Hepatocyte (in vitro differentiated cells): ENCODE data around the gene HEATR1. TPM values are rescaled to one million over a fixed set of nuclear protein-coding genes. Genes with fewer than 3 reads are reported as not detected.

Experiments
- DNase-seq: peaks from one replicate; pipeline ENCODE4 v3.0.0-alpha.2; 2016; ENCODE audit warnings: low spot score
- H2AFZ ChIP-seq: fragments of 200-600 bp; sonication (generic); 2 replicates; pipeline ENCODE4 v1.6.0; 2016; ENCODE audit warnings: antibody characterized with exemption, mild to moderate bottlenecking
- H3K27ac ChIP-seq: fragments of 200-600 bp; sonication (generic); 2 replicates; pipeline ENCODE4 v1.5.1; 2016; ENCODE audit warnings: mild to moderate bottlenecking
- H3K27me3 ChIP-seq: fragments of 200-600 bp; sonication (generic); 2 replicates; pipeline ENCODE4 v1.6.1; 2016
- H3K36me3 ChIP-seq: fragments of 200-600 bp; sonication (generic); replicated peaks from 2 replicates; pipeline ENCODE4 v1.5.1; 2016; ENCODE audit warnings: low read depth; ENCODE audit not compliant: insufficient read depth
- H3K4me1 ChIP-seq: fragments of 200-600 bp; sonication (generic); 2 replicates; pipeline ENCODE4 v1.5.1; 2016; ENCODE audit warnings: mild to moderate bottlenecking, moderate library complexity; ENCODE audit not compliant: insufficient read depth
- H3K4me2 ChIP-seq: fragments of 200-600 bp; sonication (generic); 2 replicates; pipeline ENCODE4 v1.6.0; 2016
- H3K4me3 ChIP-seq: fragments of 200-600 bp; sonication (generic); 2 replicates; pipeline ENCODE4 v1.5.1; 2016; ENCODE audit warnings: mild to moderate bottlenecking
- H3K79me2 ChIP-seq: fragments of 200-600 bp; sonication (generic); 2 replicates; pipeline ENCODE4 v1.6.0; 2017; ENCODE audit warnings: mild to moderate bottlenecking
- H3K9me2 ChIP-seq: fragments of 200-600 bp; sonication (generic); replicated peaks from 2 replicates; pipeline ENCODE4 v1.6.0; 2017; ENCODE audit warnings: mild to moderate bottlenecking; ENCODE audit not compliant: insufficient read depth
- H3K9me3 ChIP-seq: fragments of 200-600 bp; sonication (generic); 2 replicates; pipeline ENCODE4 v1.5.1; 2016; ENCODE audit warnings: low read depth, mild to moderate bottlenecking
- H4K20me1 ChIP-seq: fragments of 200-600 bp; sonication (generic); 2 replicates; pipeline ENCODE4 v1.6.0; 2016; ENCODE audit warnings: mild to moderate bottlenecking; ENCODE audit not compliant: insufficient read depth, poor library complexity, severe bottlenecking
- EZH2 ChIP-seq: fragments of 200-600 bp; sonication (generic); IDR thresholded peaks from 2 replicates; pipeline ENCODE4 v1.6.1; 2016; ENCODE audit warnings: antibody characterized with exemption, mild to moderate bottlenecking, borderline replicate concordance
- EZH2phosphoT487 ChIP-seq: fragments of 200-600 bp; sonication (generic); IDR thresholded peaks from one replicate; pipeline ENCODE4 v1.6.1; 2018; ENCODE audit warnings: antibody characterized with exemption, mild to moderate bottlenecking, low read depth, moderate library complexity; ENCODE audit not compliant: unreplicated experiment, severe bottlenecking
- WGBS: methylation state at CpG from one replicate; pipeline ENCODE4 v1.1.6; 2016; ENCODE audit warnings: low lambda C conversion rate; ENCODE audit errors: missing lambda C conversion rate; 5-methylcytosine and 5-hydroxymethylcytosine counted together
- polyA plus RNA-seq: library from polyadenylated mRNA; unstranded; fragments of >200 nt; fragmentation: Nextera tagmentation; extraction: Ambion mirVana; gene quantifications from 2 replicates; pipeline ENCODE4 v1.2.1, GENCODE V29; 2016
- total RNA-seq: library from RNA; depleted of rRNA; stranded (reverse); fragments of >200 nt; gene quantifications from 2 replicates; pipeline ENCODE4 v1.2.3, GENCODE V29; 2014
- TF ChIP-seq, protein P1 (sequence below): fragments of 200-600 bp; sonication (generic); IDR thresholded peaks from 2 replicates; pipeline ENCODE4 v1.5.1; 2016; ENCODE audit warnings: antibody characterized with exemption, mild to moderate bottlenecking; ENCODE audit not compliant: poor library complexity

HEATR1 gene
- total and polyA plus RNA-seq, 2 experiments from 2014 or later: 8.5 to 27.8 TPM

DNA sequence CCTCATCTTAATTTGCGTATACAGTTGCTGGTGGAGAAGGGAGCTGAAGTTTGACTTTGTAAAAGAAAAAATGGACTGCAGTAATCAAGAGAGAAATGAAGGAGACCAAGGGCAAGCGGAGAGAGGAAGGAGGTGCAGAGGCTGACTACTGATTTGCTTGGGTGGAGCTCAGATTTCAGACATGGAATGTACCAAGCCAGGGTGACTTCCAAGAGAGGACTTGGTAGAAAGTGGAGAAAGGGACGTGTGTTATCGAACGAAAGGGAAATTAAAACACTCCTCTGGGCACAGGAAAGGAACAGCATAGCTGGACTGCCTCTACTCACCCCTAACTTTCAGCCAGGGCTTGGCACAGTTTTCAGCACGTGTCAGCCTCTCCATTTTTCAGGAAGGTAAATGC lies 15.1 kb upstream of the HEATR1 start:
- H3K27me3 ChIP-seq: no peaks in the 10 kb centered on the region
- H2AFZ ChIP-seq: no peak overlapping the region
- no peak for DNase-seq
- 84% methylated on average over 6 of the region's 6 CpGs for WGBS
- H3K4me1 ChIP-seq: no peaks in the 10 kb centered on the region
- TF ChIP-seq EZH2phosphoT487 (no peak), EZH2 (no peak)
- TF ChIP-seq, protein P1, sequence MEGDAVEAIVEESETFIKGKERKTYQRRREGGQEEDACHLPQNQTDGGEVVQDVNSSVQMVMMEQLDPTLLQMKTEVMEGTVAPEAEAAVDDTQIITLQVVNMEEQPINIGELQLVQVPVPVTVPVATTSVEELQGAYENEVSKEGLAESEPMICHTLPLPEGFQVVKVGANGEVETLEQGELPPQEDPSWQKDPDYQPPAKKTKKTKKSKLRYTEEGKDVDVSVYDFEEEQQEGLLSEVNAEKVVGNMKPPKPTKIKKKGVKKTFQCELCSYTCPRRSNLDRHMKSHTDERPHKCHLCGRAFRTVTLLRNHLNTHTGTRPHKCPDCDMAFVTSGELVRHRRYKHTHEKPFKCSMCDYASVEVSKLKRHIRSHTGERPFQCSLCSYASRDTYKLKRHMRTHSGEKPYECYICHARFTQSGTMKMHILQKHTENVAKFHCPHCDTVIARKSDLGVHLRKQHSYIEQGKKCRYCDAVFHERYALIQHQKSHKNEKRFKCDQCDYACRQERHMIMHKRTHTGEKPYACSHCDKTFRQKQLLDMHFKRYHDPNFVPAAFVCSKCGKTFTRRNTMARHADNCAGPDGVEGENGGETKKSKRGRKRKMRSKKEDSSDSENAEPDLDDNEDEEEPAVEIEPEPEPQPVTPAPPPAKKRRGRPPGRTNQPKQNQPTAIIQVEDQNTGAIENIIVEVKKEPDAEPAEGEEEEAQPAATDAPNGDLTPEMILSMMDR: no peak
- no peak overlapping the region for H3K27ac ChIP-seq
- H4K20me1 ChIP-seq: no peaks in the 10 kb centered on the region
- H3K36me3 ChIP-seq: no peaks in the 10 kb centered on the region
- H3K4me3 ChIP-seq: no peak overlapping the region
- no peak overlapping the region for H3K4me2 ChIP-seq
- peaks cover 6% of the 10 kb centered on the region for H3K9me3 ChIP-seq
- H3K9me2 ChIP-seq: no peaks in the 10 kb centered on the region
- H3K79me2 ChIP-seq: no peaks in the 10 kb centered on the region

DNA sequence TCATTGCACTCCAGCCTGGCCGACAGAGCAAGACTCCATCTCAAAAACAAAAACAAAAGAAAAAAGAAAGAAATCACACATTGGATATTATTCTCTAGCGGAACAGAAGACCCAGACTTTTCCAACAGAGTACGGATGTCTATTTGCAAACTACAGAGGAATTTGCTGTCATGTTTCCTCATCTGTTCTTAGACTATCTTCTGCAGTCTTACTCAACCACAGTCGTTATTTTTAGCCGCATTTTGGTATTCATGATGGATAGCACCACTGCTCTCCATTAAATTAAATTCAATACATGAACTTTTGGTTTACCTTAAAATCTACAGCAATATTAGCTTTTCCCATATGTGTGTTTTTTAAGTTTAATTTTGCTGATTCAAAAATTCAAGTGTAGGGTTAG lies 14.2 kb upstream of the HEATR1 start:
- no peak overlapping the region for H2AFZ ChIP-seq
- no peak overlapping the region for H3K4me2 ChIP-seq
- 97% methylated on average over 5 of the region's 5 CpGs for WGBS
- no peaks in the 10 kb centered on the region for H3K27me3 ChIP-seq
- DNase-seq: no peak
- peaks cover 6% of the 10 kb centered on the region for H3K9me3 ChIP-seq
- no peaks in the 10 kb centered on the region for H3K9me2 ChIP-seq
- H3K79me2 ChIP-seq: no peaks in the 10 kb centered on the region
- H3K27ac ChIP-seq: no peak overlapping the region
- no peaks in the 10 kb centered on the region for H3K36me3 ChIP-seq
- H3K4me3 ChIP-seq: no peak overlapping the region
- no peaks in the 10 kb centered on the region for H3K4me1 ChIP-seq
- no peaks in the 10 kb centered on the region for H4K20me1 ChIP-seq
- TF ChIP-seq, protein P1: no peak
- TF ChIP-seq EZH2phosphoT487: no peak

DNA sequence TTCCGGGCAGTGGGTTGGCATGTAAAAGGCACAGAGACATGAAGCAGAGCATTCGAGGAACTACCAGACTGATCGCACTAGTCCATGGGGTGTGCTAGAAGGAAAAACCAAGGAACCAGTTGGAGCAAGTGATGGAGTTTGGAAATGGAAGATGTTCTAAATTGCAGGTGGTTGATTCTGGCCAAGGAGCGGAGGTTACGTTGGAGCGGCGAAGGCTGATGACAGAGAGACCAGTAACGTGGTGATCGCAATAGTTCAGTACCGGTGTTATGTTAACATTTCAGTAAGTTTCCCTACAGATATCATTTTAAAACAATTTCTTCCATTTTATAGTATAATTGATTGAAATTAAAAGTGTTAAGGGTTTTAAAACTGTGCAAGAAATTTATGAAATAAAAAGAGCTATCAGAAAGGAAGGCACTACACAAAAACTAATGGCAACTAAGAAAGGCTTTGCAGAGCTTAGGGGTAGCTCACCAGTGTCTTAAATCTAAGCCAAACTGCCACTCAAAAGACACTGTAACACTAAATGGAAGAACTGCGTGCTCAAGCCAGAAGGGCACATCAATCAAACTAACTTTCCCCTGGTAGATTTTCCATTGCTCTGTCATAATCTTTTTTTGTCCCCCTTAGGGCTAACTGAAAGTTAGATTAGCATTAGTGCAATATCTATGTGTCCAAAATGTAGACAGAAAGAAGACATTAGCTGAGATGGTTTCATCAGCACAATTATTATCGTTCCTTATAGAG lies 11.3 kb upstream of the HEATR1 start:
- Histone ChIP-seq H3K4me2 (no peak overlapping the region), H2AFZ (no peak overlapping the region), H3K36me3 (no peaks in the 10 kb centered on the region), H3K9me3 (no peaks in the 10 kb centered on the region), H3K79me2 (no peaks in the 10 kb centered on the region), H3K4me1 (no peaks in the 10 kb centered on the region), H3K27me3 (no peaks in the 10 kb centered on the region), H3K9me2 (no peaks in the 10 kb centered on the region), H3K27ac (no peak overlapping the region), H4K20me1 (no peaks in the 10 kb centered on the region), H3K4me3 (no peak overlapping the region)
- 92% methylated on average over 12 of the region's 12 CpGs for WGBS
- DNase-seq: no peak
- no peak for TF ChIP-seq EZH2phosphoT487
- TF ChIP-seq EZH2: no peak
- TF ChIP-seq, protein P1: no peak
